T-helper 22 cell (primary cell): Measurements from ENCODE around the gene URM1.

Source experiments
- DNase-seq: peaks from one replicate; pipeline ENCODE4 v3.0.0-alpha.2; 2020; ENCODE audit warnings: low read depth

URM1 gene

GRCh38 chr9:128385496-128386460 lies 14.6 kb downstream of the URM1 start:
- no peak for DNase-seq

GRCh38 chr9:128388150-128388549 lies 17.0 kb downstream of the URM1 start:
- no peak for DNase-seq

GRCh38 chr9:128389395-128390149 lies 18.4 kb downstream of the URM1 start:
- no peak for DNase-seq

- no peak for DNase-seq
Measured at GRCh38 chr9:128390150-128390812, 19.1 kb downstream of the URM1 start.

GRCh38 chr9:128390813-128391711 lies 19.9 kb downstream of the URM1 start:
- no peak for DNase-seq

GRCh38 chr9:128391956-128392301 lies 20.8 kb downstream of the URM1 start:
- DNase-seq, result no peak

GRCh38 chr9:128392302-128393144 lies 21.3 kb downstream of the URM1 start:
- DNase-seq, result no peak

GRCh38 chr9:128393145-128393775 lies 22.1 kb downstream of the URM1 start:
- no peak for DNase-seq

- no peak for DNase-seq
Measured at GRCh38 chr9:128393970-128394369, 22.8 kb downstream of the URM1 start.

GRCh38 chr9:128394379-128395168 lies 23.4 kb downstream of the URM1 start:
- no peak for DNase-seq

GRCh38 chr9:128396970-128397613 lies 25.9 kb downstream of the URM1 start:
- DNase-seq, result no peak

- DNase-seq, result no peak
Measured at GRCh38 chr9:128397831-128398230, 26.7 kb downstream of the URM1 start.

- no peak for DNase-seq
Measured at GRCh38 chr9:128399861-128400260, 28.7 kb downstream of the URM1 start.

- DNase-seq, result no peak
Measured at GRCh38 chr9:128404560-128404959, 33.4 kb downstream of the URM1 start.

GRCh38 chr9:128405077-128405779 lies 34.1 kb downstream of the URM1 start:
- DNase-seq, result no peak

GRCh38 chr9:128405780-128406171 lies 34.6 kb downstream of the URM1 start:
- no peak for DNase-seq

GRCh38 chr9:128406848-128407391 lies 35.7 kb downstream of the URM1 start:
- DNase-seq, result no peak

GRCh38 chr9:128408963-128409431 lies 37.8 kb downstream of the URM1 start:
- DNase-seq, result no peak
